Mononuclear cell (primary cell): ENCODE data around the gene TAF11L9. TPM values are rescaled to one million over a fixed set of nuclear protein-coding genes. Genes with fewer than 3 reads are reported as not detected.
"Not testable (repeated sequence)": the region's sequence is repeated elsewhere in the genome, so short reads cannot be mapped to it uniquely, and the experiment has no call there.

Experiments
- H3K27me3 ChIP-seq: 2 replicates; pipeline ENCODE4 v1.6.0; 2011; ENCODE audit warnings: low read length, control low read depth; ENCODE audit not compliant: insufficient read depth
- H3K4me1 ChIP-seq: 2 replicates; pipeline ENCODE4 v1.5.1; 2011; ENCODE audit warnings: mild to moderate bottlenecking, low read length, control low read depth; ENCODE audit not compliant: insufficient read depth
- H3K4me3 ChIP-seq: 2 replicates; pipeline ENCODE4 v1.5.1; 2011; ENCODE audit warnings: mild to moderate bottlenecking, low read length, moderate library complexity
- H3K9me3 ChIP-seq: 2 replicates; pipeline ENCODE4 v1.5.1; 2011; ENCODE audit warnings: low read depth, mild to moderate bottlenecking, control low read depth, low read length
- total RNA-seq: library from RNA; depleted of rRNA; stranded (reverse); fragments of >200 nt; gene quantifications from one replicate; pipeline ENCODE4 v1.2.3, GENCODE V29; 2012

Gene TAF11L9
- not detected for total RNA-seq

DNA sequence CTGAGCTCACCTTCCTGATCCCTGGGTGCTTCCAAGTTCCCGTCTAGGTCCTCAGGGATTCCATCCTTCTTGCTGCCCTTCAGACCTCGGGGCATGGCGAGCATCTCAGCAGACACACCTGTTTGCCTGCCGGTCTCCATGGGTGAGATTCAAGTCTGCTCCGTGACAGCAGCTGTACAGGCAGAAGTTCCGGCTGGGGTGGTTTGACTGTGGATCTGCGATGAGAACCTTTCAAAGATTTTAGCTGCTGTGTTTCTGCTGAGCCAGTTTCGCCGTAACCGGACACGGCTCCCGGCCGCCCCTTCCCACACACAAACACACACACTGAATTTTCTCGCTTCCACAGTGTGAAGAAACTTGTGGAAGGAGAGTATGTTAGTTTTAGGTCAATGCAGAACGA is at the start of gene TAF11L9:
Gene TAF11L9 (minus strand): TSS at position 140 of the 400 bp plus-strand sequence.
- H3K4me1 ChIP-seq, H3K27me3 ChIP-seq, H3K4me3 ChIP-seq, H3K9me3 ChIP-seq: not testable (repeated sequence)

DNA sequence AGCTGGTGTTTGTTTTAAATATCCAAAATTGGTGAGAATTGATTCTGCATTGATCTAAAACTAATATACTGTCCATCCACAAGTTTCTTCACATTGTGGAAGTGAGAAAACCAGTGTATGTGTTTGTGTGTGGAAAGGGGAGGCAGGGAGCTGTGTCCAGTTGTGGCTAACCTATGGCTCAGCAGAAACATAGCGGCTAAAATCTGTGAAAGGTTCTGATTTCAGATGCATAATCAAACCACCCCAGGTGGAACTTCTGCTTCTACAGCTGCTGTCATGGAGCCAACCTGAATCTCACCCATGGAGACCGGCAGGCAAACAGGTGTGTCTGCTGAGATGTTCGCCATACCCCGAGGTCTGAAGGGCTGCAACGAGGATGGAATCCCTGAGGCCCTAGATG is 40.0 kb upstream of the TAF11L9 start, which contains the start of gene TAF11L14:
Gene TAF11L14 (plus strand): TSS at position 301 of the 400 bp plus-strand sequence.
- no peak within 1 kb of the TSS for H3K4me3 ChIP-seq
- no peaks in the 10 kb centered on the region for H3K4me1 ChIP-seq
- H3K9me3 ChIP-seq, result no peaks in the 10 kb centered on the region
- no peaks in the 10 kb centered on the region for H3K27me3 ChIP-seq

DNA sequence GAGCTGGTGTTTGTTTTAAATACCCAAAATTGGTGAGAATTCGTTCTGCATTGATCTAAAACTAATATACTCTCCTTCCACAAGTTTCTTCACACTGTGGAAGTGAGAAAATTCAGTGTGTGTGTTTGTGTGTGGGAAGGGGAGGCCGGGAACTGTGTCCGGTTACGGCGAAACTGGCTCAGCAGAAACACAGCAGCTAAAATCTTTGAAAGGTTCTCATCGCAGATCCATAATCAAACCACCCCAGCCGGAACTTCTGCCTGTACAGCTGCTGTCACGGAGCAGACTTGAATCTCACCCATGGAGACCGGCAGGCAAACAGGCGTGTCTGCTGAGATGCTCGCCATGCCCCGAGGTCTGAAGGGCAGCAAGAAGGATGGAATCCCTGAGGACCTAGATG is 37.6 kb upstream of the TAF11L9 start, which contains the start of gene TAF11L13:
Gene TAF11L13 (plus strand): TSS at position 301 of the 400 bp plus-strand sequence.
- H3K4me1 ChIP-seq, H3K4me3 ChIP-seq, H3K27me3 ChIP-seq, H3K9me3 ChIP-seq: not testable (repeated sequence)

DNA sequence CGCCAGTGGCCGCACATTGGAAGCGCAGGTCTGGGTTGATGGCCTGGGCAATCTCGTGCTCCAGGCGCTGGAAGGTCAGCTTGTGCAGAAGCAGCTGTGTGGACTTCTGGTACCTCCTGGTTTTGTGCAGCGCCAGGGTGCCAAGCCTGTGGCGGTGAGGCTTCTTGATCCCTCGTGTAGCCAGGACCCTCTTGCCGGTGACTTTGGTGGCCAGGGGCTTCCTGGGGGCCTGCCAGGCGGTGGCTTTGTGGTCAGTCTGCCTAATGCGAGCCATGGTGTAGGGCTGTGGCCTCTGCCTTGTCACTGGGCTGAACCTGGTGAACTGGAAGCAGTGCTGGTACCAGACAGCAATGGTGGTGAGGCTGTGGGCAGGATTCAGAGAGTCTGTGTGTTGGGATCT is 31.5 kb upstream of the TAF11L9 start:
- Histone ChIP-seq H3K4me1 (no peaks in the 10 kb centered on the region), H3K27me3 (no peaks in the 10 kb centered on the region), H3K4me3 (no peak overlapping the region), H3K9me3 (no peaks in the 10 kb centered on the region)

DNA sequence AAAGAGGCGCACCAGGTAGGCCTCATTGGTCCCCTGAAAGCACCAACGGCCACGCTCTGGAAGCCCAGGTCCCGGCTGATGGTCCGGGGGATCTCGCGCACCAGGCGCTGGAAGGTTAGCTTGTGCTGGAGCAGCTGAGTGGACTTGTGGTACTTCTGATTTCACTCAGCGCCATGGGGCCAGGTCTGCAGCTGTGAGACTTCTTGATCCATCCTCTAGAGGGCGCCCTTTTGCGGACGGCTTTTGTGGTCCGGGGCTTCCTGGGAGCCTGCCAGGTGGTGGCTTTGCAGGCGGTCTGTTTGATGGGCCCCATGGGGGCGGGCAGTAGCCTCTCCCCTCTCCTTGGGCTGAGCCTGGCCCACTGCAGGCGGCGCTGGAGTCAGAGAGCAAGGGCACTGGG is 26.4 kb upstream of the TAF11L9 start:
- no peaks in the 10 kb centered on the region for H3K9me3 ChIP-seq
- no peaks in the 10 kb centered on the region for H3K27me3 ChIP-seq
- no peaks in the 10 kb centered on the region for H3K4me1 ChIP-seq
- no peak overlapping the region for H3K4me3 ChIP-seq

- no peaks in the 10 kb centered on the region for H3K9me3 ChIP-seq
- H3K27me3 ChIP-seq, result no peaks in the 10 kb centered on the region
- H3K4me3 ChIP-seq, result no peak overlapping the region
- no peaks in the 10 kb centered on the region for H3K4me1 ChIP-seq
These were observed 25.2 kb upstream of the TAF11L9 start for GRCh38 chr5:17619354-17619753.

DNA sequence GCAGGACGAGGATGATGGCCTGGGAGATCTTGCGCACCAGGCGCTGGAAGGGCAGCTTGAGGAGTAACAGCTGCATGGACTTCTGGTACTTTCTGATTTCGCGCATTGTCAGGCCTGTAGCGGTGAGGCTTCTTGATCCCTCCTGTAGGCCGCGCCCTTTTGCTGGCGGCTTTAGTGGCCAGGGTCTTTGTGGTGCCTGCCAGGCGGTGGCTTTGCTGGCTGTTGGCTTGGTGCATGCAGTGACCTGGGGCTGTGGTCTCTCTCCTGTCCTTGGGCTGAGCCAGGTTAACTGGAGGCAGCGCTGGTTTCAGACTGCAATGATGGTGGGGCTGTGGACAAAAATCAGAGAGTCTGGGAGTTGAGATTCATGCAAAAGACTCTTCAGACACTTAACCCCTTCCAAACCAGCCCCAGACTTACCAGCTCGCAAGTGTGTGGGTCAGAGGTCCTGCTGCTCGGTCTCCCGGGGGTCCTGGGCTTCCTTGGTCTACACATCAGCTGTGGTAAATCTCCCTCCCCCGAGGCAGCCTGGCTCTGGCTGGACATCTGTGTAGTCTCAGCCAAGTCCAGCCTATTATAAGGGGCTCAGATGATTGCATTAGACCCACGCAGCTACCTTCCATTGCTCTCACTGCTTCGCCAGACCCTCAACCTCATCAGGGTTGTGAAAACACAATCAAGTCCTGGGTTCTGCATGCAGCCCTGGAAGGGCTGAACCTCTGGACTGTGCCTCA is 20.8 kb upstream of the TAF11L9 start:
- no peaks in the 10 kb centered on the region for H3K27me3 ChIP-seq
- H3K4me3 ChIP-seq, result no peak overlapping the region
- no peaks in the 10 kb centered on the region for H3K4me1 ChIP-seq
- no peaks in the 10 kb centered on the region for H3K9me3 ChIP-seq

GRCh38 chr5:17610092-17610491 is 15.9 kb upstream of the TAF11L9 start, which contains the start of gene TAF11L12:
TAF11L12 (plus strand) TSS chr5:17610392.
- H3K9me3 ChIP-seq, H3K4me3 ChIP-seq, H3K27me3 ChIP-seq, H3K4me1 ChIP-seq: not testable (repeated sequence)

- H3K4me3 ChIP-seq, H3K4me1 ChIP-seq, H3K9me3 ChIP-seq, H3K27me3 ChIP-seq: not testable (repeated sequence)
These were observed 13.3 kb upstream of the TAF11L9 start for GRCh38 chr5:17607461-17607860.

DNA sequence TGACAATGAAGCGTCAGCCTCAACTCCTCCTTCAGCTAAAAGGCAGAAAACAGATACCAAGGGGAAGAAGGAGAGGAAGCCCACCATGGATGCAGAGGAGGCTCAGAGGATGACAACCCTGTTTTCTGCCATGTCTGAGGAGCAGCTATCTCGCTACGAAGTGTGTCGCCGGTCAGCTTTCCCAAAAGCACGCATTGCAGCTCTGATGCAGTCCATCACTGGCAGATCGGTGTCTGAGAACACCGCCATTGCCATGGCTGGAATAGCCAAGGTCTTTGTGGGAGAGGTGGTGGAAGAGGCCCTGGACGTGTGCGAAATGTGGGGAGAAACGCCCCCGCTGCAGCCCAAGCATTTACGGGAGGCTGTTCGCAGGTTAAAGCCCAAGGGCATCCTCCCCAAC is 10.8 kb upstream of the TAF11L9 start:
- Histone ChIP-seq H3K9me3 (no peaks in the 10 kb centered on the region), H3K27me3 (no peaks in the 10 kb centered on the region), H3K4me3 (no peak overlapping the region), H3K4me1 (no peaks in the 10 kb centered on the region)

DNA sequence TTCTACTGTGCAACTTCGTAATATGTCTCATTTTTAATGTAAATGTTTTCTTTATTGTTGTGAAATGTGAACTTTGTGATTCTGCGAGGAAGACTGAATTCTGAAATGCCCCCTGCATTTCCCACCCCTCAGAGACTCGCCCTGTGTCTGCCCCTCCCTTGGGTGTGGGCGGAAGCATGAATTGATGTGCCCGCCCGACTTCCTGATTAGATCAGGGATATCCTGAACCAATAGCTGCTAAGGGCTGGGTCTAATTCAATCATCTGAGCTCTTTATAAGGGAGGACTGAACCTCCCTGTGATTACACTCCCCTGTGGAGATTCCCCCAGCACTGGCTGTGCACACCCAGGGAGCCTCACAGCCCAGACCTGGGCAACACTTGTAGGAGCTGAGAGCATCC is 9.7 kb upstream of the TAF11L9 start, which contains the start of gene TAF11L11:
Gene TAF11L11 (plus strand): TSS at position 304 of the 400 bp plus-strand sequence.
- not testable (repeated sequence) for H3K4me1 ChIP-seq, H3K27me3 ChIP-seq, H3K9me3 ChIP-seq, H3K4me3 ChIP-seq

DNA sequence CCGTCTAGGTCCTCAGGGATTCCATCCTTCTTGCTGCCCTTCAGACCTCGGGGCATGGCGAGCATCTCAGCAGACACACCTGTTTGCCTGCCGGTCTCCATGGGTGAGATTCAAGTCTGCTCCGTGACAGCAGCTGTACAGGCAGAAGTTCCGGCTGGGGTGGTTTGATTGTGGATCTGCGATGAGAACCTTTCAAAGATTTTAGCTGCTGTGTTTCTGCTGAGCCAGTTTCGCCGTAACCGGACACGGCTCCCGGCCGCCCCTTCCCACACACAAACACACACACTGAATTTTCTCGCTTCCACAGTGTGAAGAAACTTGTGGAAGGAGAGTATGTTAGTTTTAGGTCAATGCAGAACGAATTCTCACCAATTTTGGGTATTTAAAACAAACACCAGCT is 3.5 kb upstream of the TAF11L9 start, which contains the start of gene TAF11L10:
Gene TAF11L10 (minus strand): TSS at position 101 of the 400 bp plus-strand sequence.
- H3K4me3 ChIP-seq, H3K9me3 ChIP-seq, H3K4me1 ChIP-seq, H3K27me3 ChIP-seq: not testable (repeated sequence)

DNA sequence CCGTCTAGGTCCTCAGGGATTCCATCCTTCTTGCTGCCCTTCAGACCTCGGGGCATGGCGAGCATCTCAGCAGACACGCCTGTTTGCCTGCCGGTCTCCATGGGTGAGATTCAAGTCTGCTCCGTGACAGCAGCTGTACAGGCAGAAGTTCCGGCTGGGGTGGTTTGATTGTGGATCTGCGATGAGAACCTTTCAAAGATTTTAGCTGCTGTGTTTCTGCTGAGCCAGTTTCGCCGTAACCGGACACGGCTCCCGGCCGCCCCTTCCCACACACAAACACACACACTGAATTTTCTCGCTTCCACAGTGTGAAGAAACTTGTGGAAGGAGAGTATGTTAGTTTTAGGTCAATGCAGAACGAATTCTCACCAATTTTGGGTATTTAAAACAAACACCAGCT is 3.3 kb downstream of the TAF11L9 start, which contains the start of gene TAF11L8:
Gene TAF11L8 (minus strand): TSS at position 101 of the 400 bp plus-strand sequence.
- not testable (repeated sequence) for H3K9me3 ChIP-seq, H3K4me1 ChIP-seq, H3K27me3 ChIP-seq, H3K4me3 ChIP-seq

DNA sequence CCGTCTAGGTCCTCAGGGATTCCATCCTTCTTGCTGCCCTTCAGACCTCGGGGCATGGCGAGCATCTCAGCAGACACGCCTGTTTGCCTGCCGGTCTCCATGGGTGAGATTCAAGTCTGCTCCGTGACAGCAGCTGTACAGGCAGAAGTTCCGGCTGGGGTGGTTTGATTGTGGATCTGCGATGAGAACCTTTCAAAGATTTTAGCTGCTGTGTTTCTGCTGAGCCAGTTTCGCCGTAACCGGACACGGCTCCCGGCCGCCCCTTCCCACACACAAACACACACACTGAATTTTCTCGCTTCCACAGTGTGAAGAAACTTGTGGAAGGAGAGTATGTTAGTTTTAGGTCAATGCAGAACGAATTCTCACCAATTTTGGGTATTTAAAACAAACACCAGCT is 8.5 kb downstream of the TAF11L9 start, which contains the start of gene TAF11L7:
Gene TAF11L7 (minus strand): TSS at position 101 of the 400 bp plus-strand sequence.
- not testable (repeated sequence) for H3K4me3 ChIP-seq, H3K4me1 ChIP-seq, H3K9me3 ChIP-seq

More for the DNA sequence above, 8.5 kb downstream of the TAF11L9 start, which contains the start of gene TAF11L7:
- H3K27me3 ChIP-seq, result not testable (repeated sequence)
